ENCODE measurements around the gene NUP88. TPM values are rescaled to one million over a fixed set of nuclear protein-coding genes. Genes with fewer than 3 reads are reported as not detected.

The NUP88 gene
- total RNA-seq, 1 experiment from 2014 or later, result 93.2 TPM

DNA sequence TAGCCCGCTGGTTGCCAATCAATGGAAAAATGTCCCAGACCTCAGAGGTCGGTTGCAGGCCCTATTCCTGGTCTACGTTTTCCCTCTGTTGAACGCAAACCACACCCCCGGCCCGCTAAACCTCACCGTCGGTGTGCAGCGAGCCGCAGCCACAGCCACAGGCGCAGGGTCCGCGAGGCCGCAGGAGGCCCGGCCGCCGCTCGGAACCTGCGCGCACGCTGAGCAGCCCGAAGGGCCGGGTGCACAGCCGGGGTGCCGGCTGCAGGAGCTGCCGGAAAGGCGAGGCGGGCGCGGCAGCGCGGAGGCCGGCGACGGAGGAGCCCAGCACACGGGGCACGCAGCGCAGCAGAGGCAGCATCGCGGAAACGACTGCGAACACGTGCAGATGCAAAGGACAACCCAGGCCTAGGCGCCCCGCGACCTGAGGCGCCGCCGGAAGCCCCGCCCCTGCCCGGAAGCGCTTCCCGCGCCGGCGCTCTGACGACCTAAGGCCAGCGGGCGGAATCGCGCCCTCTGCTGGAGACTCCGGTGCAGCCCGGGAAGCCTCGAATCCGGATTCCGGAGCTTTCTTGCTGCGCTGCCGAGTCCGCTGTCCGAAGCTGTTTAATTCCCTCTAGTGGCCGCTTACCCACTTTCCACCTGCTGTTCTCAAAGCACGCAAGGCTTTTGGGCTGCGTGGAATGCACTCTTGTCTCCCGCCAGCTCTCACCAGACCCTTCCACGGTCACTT, 19.4 kb upstream of the NUP88 start, which contains the start of gene C1QBP (continued):
- no peak for TF ChIP-seq CEBPB (IDR thresholded peaks at IDR 0.05; ENCODE audit: low read depth)
- TF ChIP-seq POLR2A (IDR thresholded peaks at IDR 0.05; ENCODE audit: borderline replicate concordance, extremely low read depth, insufficient read depth, insufficient read length), result peak; percentile 68
- TF ChIP-seq SP1 (IDR thresholded peaks at IDR 0.05; ENCODE audit: low read depth), result no peak
- peak; percentile 66; the same call in 1 of the 2 replicates for TF ChIP-seq CBX3 (IDR thresholded peaks at IDR 0.05; ENCODE audit: low read depth)
- no peak for TF ChIP-seq EZH2phosphoT487 (IDR thresholded peaks at IDR 0.05; ENCODE audit: borderline replicate concordance)

DNA sequence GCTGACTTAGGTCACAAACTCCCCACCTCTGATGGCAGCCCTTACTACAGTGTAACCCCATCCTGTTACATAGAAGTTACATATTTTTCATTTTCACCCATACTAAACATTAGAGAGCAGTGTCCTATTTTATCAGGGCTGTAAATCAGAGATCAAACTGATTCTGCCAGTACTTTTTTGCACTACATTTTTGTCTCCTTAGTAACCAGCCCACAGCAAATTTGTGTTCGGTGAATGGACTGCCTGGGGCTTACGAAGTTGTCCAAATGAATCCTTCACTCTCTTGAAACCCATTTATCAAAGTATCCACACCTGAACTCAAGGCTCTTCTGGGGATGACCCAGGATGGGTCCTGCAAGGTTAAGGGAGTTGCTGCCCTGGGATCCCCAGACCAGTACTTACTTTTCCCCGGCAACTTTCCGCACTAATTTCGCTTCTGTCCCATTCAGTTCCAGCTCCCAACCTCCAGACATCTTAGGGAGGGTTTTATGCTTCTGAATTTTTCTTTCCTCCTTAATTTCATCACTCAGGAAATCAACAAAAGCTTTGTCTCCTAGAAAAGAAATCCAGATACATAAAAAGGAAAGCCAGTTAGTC, 18.4 kb upstream of the NUP88 start:
- POLR2A ChIA-PET, result interaction anchor here (2.2 kb wide), 1 partner anchor 18 kb away, joined by 6 read pairs; the partner anchor contains the start of genes NUP88 and RPAIN
- Histone ChIP-seq H3K9me3 (ENCODE audit: control insufficient read depth in 1 of 2, insufficient read depth in 1 of 2, low read depth in 1 of 2, low read length in 2 of 2) (no peaks in the 10 kb centered on the region), H3K4me1 (ENCODE audit: control insufficient read depth in 1 of 2, insufficient read depth in 2 of 2, low read length in 2 of 2) (peaks cover 13 to 18% of the 10 kb centered on the region in 2 experiments), H3K27me3 (ENCODE audit: insufficient read depth, low read length) (no peaks in the 10 kb centered on the region), H3K4me3 (replicated peaks in 1 of 2; ENCODE audit: low read depth in 1 of 2, low read length in 2 of 2) (peak overlapping the region; percentile 81 to 100), H3K9ac (ENCODE audit: low read length) (peak overlapping the region; percentile 99), H3K9me2 (ENCODE audit: insufficient read depth) (no peaks in the 10 kb centered on the region), H4K20me1 (ENCODE audit: insufficient read depth) (peaks cover 16% of the 10 kb centered on the region; the same call in 1 of the 2 replicates), H3K4me2 (ENCODE audit: low read length) (peak overlapping the region; percentile 96), H3K79me2 (ENCODE audit: insufficient read depth, low read length) (peaks cover 70% of the 10 kb centered on the region), H3K36me3 (ENCODE audit: control insufficient read depth in 1 of 2, insufficient read depth in 2 of 2, low read length in 2 of 2) (peaks cover 38 to 53% of the 10 kb centered on the region in 2 experiments), H3K27ac (ENCODE audit: low read depth, low read length) (peak overlapping the region; percentile 92), H2AFZ (ENCODE audit: low read depth, low read length, poor library complexity, severe bottlenecking) (no peak overlapping the region)
- DNase-seq (ENCODE audit: low read depth, low spot score) (no peak), ATAC-seq (no peak)
- RAD21 ChIA-PET (ENCODE audit: low non-redundant PET in 1 of 2, low total read pairs in 2 of 2, uncharacterized antibody in 2 of 2, unreplicated experiment in 2 of 2), result no interaction called here
- BruUV-seq (replicated peaks), result TSS peak; percentile 66
- intact Hi-C loops (cut with micrococcal nuclease), result loop anchor here (10.0 kb wide), 1 partner anchor 243 kb away; the partner anchor contains the start of gene ZNF594
- CTCF ChIA-PET, result no interaction called here
- TF ChIP-seq CBX3 (IDR thresholded peaks at IDR 0.05; ENCODE audit: low read depth), result no peak
- TF ChIP-seq, protein P1, sequence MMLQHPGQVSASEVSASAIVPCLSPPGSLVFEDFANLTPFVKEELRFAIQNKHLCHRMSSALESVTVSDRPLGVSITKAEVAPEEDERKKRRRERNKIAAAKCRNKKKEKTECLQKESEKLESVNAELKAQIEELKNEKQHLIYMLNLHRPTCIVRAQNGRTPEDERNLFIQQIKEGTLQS (IDR thresholded peaks at IDR 0.05), result no peak
- no peak for TF ChIP-seq SIN3A (IDR thresholded peaks at IDR 0.05; ENCODE audit: low read depth)
- no peak for TF ChIP-seq RAD21 (IDR thresholded peaks at IDR 0.05; ENCODE audit: low read depth)
- TF ChIP-seq, protein P2, sequence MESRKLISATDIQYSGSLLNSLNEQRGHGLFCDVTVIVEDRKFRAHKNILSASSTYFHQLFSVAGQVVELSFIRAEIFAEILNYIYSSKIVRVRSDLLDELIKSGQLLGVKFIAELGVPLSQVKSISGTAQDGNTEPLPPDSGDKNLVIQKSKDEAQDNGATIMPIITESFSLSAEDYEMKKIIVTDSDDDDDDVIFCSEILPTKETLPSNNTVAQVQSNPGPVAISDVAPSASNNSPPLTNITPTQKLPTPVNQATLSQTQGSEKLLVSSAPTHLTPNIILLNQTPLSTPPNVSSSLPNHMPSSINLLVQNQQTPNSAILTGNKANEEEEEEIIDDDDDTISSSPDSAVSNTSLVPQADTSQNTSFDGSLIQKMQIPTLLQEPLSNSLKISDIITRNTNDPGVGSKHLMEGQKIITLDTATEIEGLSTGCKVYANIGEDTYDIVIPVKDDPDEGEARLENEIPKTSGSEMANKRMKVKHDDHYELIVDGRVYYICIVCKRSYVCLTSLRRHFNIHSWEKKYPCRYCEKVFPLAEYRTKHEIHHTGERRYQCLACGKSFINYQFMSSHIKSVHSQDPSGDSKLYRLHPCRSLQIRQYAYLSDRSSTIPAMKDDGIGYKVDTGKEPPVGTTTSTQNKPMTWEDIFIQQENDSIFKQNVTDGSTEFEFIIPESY (IDR thresholded peaks at IDR 0.05; ENCODE audit: extremely low read depth, insufficient replicate concordance, low read length), result no peak
- TF ChIP-seq SP1 (IDR thresholded peaks at IDR 0.05; ENCODE audit: low read depth), result no peak
- TF ChIP-seq, protein P3, sequence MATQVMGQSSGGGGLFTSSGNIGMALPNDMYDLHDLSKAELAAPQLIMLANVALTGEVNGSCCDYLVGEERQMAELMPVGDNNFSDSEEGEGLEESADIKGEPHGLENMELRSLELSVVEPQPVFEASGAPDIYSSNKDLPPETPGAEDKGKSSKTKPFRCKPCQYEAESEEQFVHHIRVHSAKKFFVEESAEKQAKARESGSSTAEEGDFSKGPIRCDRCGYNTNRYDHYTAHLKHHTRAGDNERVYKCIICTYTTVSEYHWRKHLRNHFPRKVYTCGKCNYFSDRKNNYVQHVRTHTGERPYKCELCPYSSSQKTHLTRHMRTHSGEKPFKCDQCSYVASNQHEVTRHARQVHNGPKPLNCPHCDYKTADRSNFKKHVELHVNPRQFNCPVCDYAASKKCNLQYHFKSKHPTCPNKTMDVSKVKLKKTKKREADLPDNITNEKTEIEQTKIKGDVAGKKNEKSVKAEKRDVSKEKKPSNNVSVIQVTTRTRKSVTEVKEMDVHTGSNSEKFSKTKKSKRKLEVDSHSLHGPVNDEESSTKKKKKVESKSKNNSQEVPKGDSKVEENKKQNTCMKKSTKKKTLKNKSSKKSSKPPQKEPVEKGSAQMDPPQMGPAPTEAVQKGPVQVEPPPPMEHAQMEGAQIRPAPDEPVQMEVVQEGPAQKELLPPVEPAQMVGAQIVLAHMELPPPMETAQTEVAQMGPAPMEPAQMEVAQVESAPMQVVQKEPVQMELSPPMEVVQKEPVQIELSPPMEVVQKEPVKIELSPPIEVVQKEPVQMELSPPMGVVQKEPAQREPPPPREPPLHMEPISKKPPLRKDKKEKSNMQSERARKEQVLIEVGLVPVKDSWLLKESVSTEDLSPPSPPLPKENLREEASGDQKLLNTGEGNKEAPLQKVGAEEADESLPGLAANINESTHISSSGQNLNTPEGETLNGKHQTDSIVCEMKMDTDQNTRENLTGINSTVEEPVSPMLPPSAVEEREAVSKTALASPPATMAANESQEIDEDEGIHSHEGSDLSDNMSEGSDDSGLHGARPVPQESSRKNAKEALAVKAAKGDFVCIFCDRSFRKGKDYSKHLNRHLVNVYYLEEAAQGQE (IDR thresholded peaks at IDR 0.05; ENCODE audit: low read depth), result no peak
- no peak for TF ChIP-seq EZH2 (IDR thresholded peaks at IDR 0.05)

Data from HCT116 (cell line).